Measurements from ENCODE around the gene SPO11. TPM values are rescaled to one million over a fixed set of nuclear protein-coding genes. Genes with fewer than 3 reads are reported as not detected.
A peak's percentile ranks its signal among the peaks of the same experiment; 100 is the strongest.

Gene SPO11
- total and polyA plus RNA-seq, 2 of the 13 experiments (the other 11 are each of a cell fraction or from before 2014, with no cell fraction given): not detected

- in situ Hi-C loops (cut with HindIII; ENCODE audit: extremely low pct_ligation_motif_present, low pct_unique_long_range_greater_than_20kb): no loop called here
- no peak for DNase-seq (ENCODE audit: low spot score)
- H3K4me1 ChIP-seq (ENCODE audit: insufficient read depth, low read length): peaks cover 18% of the 10 kb centered on the region
- ATAC-seq: no peak
- TF ChIP-seq FOSL1 (CRISPR knock-in tag; IDR thresholded peaks at IDR 0.05; ENCODE audit: borderline replicate concordance) (no peak), ZBTB33 (CRISPR knock-in tag; IDR thresholded peaks at IDR 0.05) (0 out of 2 replicates have a peak, but pooled peaks have one; percentile 51)
- peak overlapping the region; percentile 87; the same call in 1 of the 2 replicates for H3K9ac ChIP-seq (ENCODE audit: insufficient read depth, low read depth, low read length)
- 73% methylated on average over 6 of the region's 6 CpGs for WGBS (ENCODE audit: low lambda C conversion rate)
- H3K27ac ChIP-seq (ENCODE audit: extremely low read length, insufficient read depth, low read length): no peak overlapping the region
- H3K9me3 ChIP-seq (ENCODE audit: low read length): no peaks in the 10 kb centered on the region
- POLR2A ChIA-PET: interaction anchor here (0.6 kb wide), 1 partner anchor 205 kb away, joined by 3 read pairs; no protein-coding TSS in a partner anchor
- no peak overlapping the region for H2AFZ ChIP-seq (ENCODE audit: low read length)
- peak overlapping the region; percentile 96 for H3K4me2 ChIP-seq (ENCODE audit: low read depth, low read length)
- no peaks in the 10 kb centered on the region; a peak in 1 of 5 replicates for H3K27me3 ChIP-seq (ENCODE audit: control insufficient read depth in 1 of 2, insufficient read depth in 2 of 2, low read length in 2 of 2)
- CTCF ChIA-PET (ENCODE audit: low intra/inter-chr PET ratio, low total read pairs): no interaction called here
- peaks cover 33% of the 10 kb centered on the region for H3K79me2 ChIP-seq (ENCODE audit: insufficient read depth, low read length)
- H3K4me3 ChIP-seq (replicated peaks in 1 of 3; ENCODE audit: insufficient read depth in 1 of 3, low read depth in 2 of 3, low read length in 3 of 3): peak overlapping the region; percentile 92 to 96 (median 93)
- H4K20me1 ChIP-seq (ENCODE audit: insufficient read depth, low read length): peaks cover 10% of the 10 kb centered on the region
- no TSS peak for BruUV-seq (replicated peaks)
- peaks cover 26% of the 10 kb centered on the region in 2 experiments for H3K36me3 ChIP-seq (replicated peaks in 1 of 2; ENCODE audit: control insufficient read depth in 1 of 2, insufficient read depth in 2 of 2, low read length in 2 of 2)
- FAIRE-seq: no peak
- intact Hi-C loops (cut with micrococcal nuclease; ENCODE audit: unreplicated experiment): no loop called here
Observed at GRCh38 chr20:57352305-57352704, 22.7 kb downstream of the SPO11 start.

- TF ChIP-seq ZNF430 (CRISPR knock-in tag; IDR thresholded peaks at IDR 0.05): no peak
- TF ChIP-seq MAFK (conservative IDR thresholded peaks at IDR 0.05 in 1 of 2, IDR thresholded peaks at IDR 0.05 in 1 of 2; ENCODE audit: low read length in 2 of 2): peak in 1 of 2 experiments; percentile 18; a peak in 1 of 4 replicates
- TF ChIP-seq HDAC1 (CRISPR knock-in tag; IDR thresholded peaks at IDR 0.05): no peak
- TF ChIP-seq SAFB2 (CRISPR knock-in tag; IDR thresholded peaks at IDR 0.05; ENCODE audit: borderline replicate concordance, low read depth): no peak
- intact Hi-C loops (cut with micrococcal nuclease; ENCODE audit: unreplicated experiment) (no loop called here), in situ Hi-C loops (cut with HindIII; ENCODE audit: extremely low pct_ligation_motif_present, low pct_unique_long_range_greater_than_20kb) (no loop called here)
- Histone ChIP-seq H3K36me3 (replicated peaks in 1 of 2; ENCODE audit: control insufficient read depth in 1 of 2, insufficient read depth in 2 of 2, low read length in 2 of 2) (peaks cover 26% of the 10 kb centered on the region in 2 experiments), H3K27me3 (ENCODE audit: control insufficient read depth in 1 of 2, insufficient read depth in 2 of 2, low read length in 2 of 2) (no peaks in the 10 kb centered on the region; a peak in 1 of 5 replicates), H3K4me2 (ENCODE audit: low read depth, low read length) (peak overlapping the region; percentile 96; the same call in 1 of the 2 replicates), H3K4me1 (ENCODE audit: insufficient read depth, low read length) (peaks cover 18% of the 10 kb centered on the region), H3K27ac (ENCODE audit: extremely low read length, insufficient read depth, low read length) (no peak overlapping the region), H2AFZ (ENCODE audit: low read length) (no peak overlapping the region), H3K4me3 (replicated peaks in 1 of 3; ENCODE audit: insufficient read depth in 1 of 3, low read depth in 2 of 3, low read length in 3 of 3) (no peak overlapping the region), H4K20me1 (ENCODE audit: insufficient read depth, low read length) (peaks cover 10% of the 10 kb centered on the region), H3K79me2 (ENCODE audit: insufficient read depth, low read length) (peaks cover 33% of the 10 kb centered on the region), H3K9me3 (ENCODE audit: low read length) (no peaks in the 10 kb centered on the region), H3K9ac (ENCODE audit: insufficient read depth, low read depth, low read length) (no peak overlapping the region)
- POLR2A ChIA-PET: no interaction called here
- FAIRE-seq (no peak), ATAC-seq (no peak), DNase-seq (ENCODE audit: low spot score) (no peak)
- no TSS peak for BruUV-seq (replicated peaks)
- CTCF ChIA-PET (ENCODE audit: low intra/inter-chr PET ratio, low total read pairs): no interaction called here
- 97% methylated on average over 9 of the region's 9 CpGs for WGBS (ENCODE audit: low lambda C conversion rate)
Observed at GRCh38 chr20:57353351-57353750, 23.7 kb downstream of the SPO11 start.
